Testis (tissue), 3 donors: Measurements from ENCODE around the gene GRK5. TPM values are rescaled to one million over a fixed set of nuclear protein-coding genes. Genes with fewer than 3 reads are reported as not detected.
A peak's percentile ranks its signal among the peaks of the same experiment; 100 is the strongest.
"Not testable (repeated sequence)": the region's sequence is repeated elsewhere in the genome, so short reads cannot be mapped to it uniquely, and the experiment has no call there.

Source experiments
- DNase-seq: peaks from one replicate; pipeline ENCODE4 v3.0.0-alpha.2; 2019
- H3K27ac ChIP-seq, 2 donors: fragments of 200-600 bp; sonication (generic); one replicate each; pipeline ENCODE4 v1.5.1; 2019
- H3K27me3 ChIP-seq: fragments of 200-600 bp; sonication (generic); one replicate; pipeline ENCODE4 v1.5.1; 2019
- H3K36me3 ChIP-seq: fragments of 200-600 bp; sonication (generic); one replicate; pipeline ENCODE4 v1.5.1; 2017; ENCODE audit warnings: low read depth; ENCODE audit errors: missing control alignments
- H3K4me1 ChIP-seq: fragments of 200-600 bp; sonication (generic); one replicate; pipeline ENCODE4 v1.5.1; 2019
- H3K4me3 ChIP-seq, 2 donors: fragments of 200-600 bp; sonication (generic); one replicate each; pipeline ENCODE4 v1.5.1; 2017 to 2019
- H3K9me3 ChIP-seq: fragments of 200-600 bp; sonication (generic); one replicate; pipeline ENCODE4 v1.5.1; 2017
- POLR2A ChIP-seq: fragments of 450-650 bp; IDR thresholded peaks from one replicate; pipeline ENCODE4 v1.6.1; 2017; ENCODE audit warnings: antibody characterized with exemption, mild to moderate bottlenecking, moderate library complexity
- WGBS, 2 donors: methylation state at CpG; one replicate each; pipeline ENCODE4 v1.1.5; 2018; 5-methylcytosine and 5-hydroxymethylcytosine counted together
- intact Hi-C: fragments of 100-400 bp; cut with DNase I; formaldehyde crosslinking; loops from one replicate; pipeline ENCODE4 v1.15.1; 2023; ENCODE audit warnings: low total_unique reads
- polyA plus RNA-seq: library from polyadenylated mRNA; stranded (reverse); fragments of 350-450 nt; fragmentation: Illumina TruSeq; extraction: RNeasy Lipid Tissue Mini Kit (QIAGEN cat#74804); gene quantifications from one replicate; pipeline ENCODE4 v1.2.3, GENCODE V29; 2014; ENCODE audit warnings: low read depth, low replicate concordance; ENCODE audit not compliant: insufficient read depth
- total RNA-seq, 2 donors: library from RNA; depleted of rRNA; stranded (reverse); fragments of >200 nt; gene quantifications; one replicate each; pipeline ENCODE4 v1.2.3, GENCODE V29; 2016
- TF ChIP-seq, protein P1 (sequence below), 3 experiments: fragments of 450-650 bp in 2 of 3; fragments of 200-600 bp in 1 of 3; sonication (generic) in 1 of 3; IDR thresholded peaks; one replicate each; pipeline ENCODE4 v1.5.1; 2016 to 2019; ENCODE audit warnings: antibody characterized with exemption in 3 of 3, mild to moderate bottlenecking in 2 of 3, moderate library complexity in 1 of 3

GRK5 gene
- total and polyA plus RNA-seq, 3 donors from 2014 or later, result 4.5 to 10.3 (median 5.5) TPM

DNA sequence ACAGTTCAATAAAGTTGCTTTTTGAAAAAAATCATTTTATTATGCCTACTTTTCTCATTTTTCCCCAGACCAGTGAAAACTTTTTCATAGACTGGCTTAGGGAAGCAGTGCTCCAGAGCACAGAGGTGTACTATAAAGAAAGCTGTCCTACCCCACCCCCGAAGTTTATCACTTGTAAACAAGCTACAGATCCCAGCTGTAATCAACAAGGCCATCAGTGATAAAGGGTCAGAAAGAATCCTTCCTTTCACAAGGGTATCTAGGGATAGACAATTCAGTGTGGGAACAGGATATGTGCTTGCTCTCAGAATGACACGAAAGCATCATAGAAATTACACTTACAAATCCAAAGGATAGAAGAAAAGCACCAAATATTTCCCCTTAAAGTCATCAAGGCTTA, 33.3 kb upstream of the GRK5 start:
- 74 to 76% methylated on average over 2 of the region's 2 CpGs for WGBS, 2 donors
- Histone ChIP-seq H3K9me3 (no peaks in the 10 kb centered on the region), H3K27ac (no peak overlapping the region), H3K4me1 (peaks cover 8% of the 10 kb centered on the region), H3K27me3 (no peaks in the 10 kb centered on the region), H3K36me3 (no peaks in the 10 kb centered on the region), H3K4me3 (no peak overlapping the region)
- no peak for DNase-seq
- TF ChIP-seq, protein P1, sequence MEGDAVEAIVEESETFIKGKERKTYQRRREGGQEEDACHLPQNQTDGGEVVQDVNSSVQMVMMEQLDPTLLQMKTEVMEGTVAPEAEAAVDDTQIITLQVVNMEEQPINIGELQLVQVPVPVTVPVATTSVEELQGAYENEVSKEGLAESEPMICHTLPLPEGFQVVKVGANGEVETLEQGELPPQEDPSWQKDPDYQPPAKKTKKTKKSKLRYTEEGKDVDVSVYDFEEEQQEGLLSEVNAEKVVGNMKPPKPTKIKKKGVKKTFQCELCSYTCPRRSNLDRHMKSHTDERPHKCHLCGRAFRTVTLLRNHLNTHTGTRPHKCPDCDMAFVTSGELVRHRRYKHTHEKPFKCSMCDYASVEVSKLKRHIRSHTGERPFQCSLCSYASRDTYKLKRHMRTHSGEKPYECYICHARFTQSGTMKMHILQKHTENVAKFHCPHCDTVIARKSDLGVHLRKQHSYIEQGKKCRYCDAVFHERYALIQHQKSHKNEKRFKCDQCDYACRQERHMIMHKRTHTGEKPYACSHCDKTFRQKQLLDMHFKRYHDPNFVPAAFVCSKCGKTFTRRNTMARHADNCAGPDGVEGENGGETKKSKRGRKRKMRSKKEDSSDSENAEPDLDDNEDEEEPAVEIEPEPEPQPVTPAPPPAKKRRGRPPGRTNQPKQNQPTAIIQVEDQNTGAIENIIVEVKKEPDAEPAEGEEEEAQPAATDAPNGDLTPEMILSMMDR (IDR thresholded peaks at IDR 0.05), result no peak
- no peak for TF ChIP-seq POLR2A
- intact Hi-C loops, result no loop called here

DNA sequence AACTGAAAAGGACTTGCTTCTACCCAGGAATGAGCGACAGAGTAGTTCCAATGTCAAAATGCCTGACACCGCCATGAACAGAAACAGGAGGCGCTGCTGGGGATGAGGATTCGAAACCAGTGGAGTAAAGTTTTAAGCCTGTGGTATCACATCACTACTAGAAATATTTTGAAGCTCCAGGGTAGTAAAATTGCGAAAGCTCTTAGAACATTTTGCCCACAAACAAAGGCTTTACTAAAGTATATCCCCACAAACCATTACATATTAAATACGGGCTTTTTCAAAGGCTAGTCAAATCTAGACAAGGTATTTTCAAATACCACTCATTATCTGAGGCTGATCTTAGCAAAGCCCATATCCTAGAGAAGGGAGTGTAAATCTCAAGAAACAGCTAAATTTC, 31.2 kb upstream of the GRK5 start:
- H3K27ac ChIP-seq, result no peak overlapping the region
- intact Hi-C loops, result no loop called here
- no peak for DNase-seq
- no peak overlapping the region for H3K4me3 ChIP-seq
- no peak for TF ChIP-seq POLR2A
- TF ChIP-seq, protein P1 (IDR thresholded peaks at IDR 0.05), result no peak
- H3K4me1 ChIP-seq, result peaks cover 9% of the 10 kb centered on the region
- 93 to 94% methylated on average over 6 of the region's 6 CpGs for WGBS, 2 donors
- H3K27me3 ChIP-seq, result no peaks in the 10 kb centered on the region
- H3K9me3 ChIP-seq, result no peaks in the 10 kb centered on the region
- H3K36me3 ChIP-seq, result no peaks in the 10 kb centered on the region

DNA sequence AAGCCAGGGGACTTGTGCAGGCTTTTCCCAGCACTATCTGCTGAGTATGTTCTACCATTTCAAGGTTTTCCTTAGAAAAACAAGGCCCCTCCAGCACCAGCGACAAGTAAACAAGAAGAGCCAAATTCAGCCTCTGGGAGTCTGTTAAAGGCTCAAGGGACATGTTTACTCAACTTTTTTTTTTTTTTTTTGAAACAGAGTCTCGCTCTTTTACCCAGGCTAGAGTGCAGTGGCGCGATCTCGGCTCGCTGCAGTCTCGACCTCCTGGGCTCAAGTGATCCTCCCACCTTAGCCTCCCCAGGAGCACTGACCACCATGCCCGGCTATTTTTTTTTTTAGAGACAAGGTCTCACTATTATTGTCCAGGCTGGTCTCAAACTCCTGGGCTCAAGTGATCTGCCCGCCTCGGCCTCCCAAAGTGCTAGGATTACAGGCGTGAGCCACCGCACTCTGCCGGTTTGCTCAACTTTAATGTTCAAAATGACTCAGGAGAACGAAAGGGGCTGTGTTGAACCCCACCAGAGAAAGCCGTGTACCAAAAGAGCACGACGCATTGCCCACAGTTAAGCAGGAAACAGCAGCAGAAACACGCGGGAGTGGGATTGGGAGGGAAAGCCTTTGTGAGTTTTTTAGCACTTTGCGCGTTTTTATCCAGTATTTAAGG, 29.5 kb upstream of the GRK5 start:
- H3K4me3 ChIP-seq, result peak overlapping the region; percentile 62 to 78
- DNase-seq, result peak; percentile 29
- TF ChIP-seq POLR2A, result no peak
- TF ChIP-seq, protein P1 (IDR thresholded peaks at IDR 0.05), result no peak
- no peaks in the 10 kb centered on the region for H3K27me3 ChIP-seq
- no peaks in the 10 kb centered on the region for H3K9me3 ChIP-seq
- H3K4me1 ChIP-seq, result peaks cover 9% of the 10 kb centered on the region
- intact Hi-C loops, result no loop called here
- WGBS, 2 donors, result 13 to 15% methylated on average over 16 to 21 of the region's 21 CpGs
- peak overlapping the region; percentile 91 to 93 for H3K27ac ChIP-seq
- no peaks in the 10 kb centered on the region for H3K36me3 ChIP-seq

DNA sequence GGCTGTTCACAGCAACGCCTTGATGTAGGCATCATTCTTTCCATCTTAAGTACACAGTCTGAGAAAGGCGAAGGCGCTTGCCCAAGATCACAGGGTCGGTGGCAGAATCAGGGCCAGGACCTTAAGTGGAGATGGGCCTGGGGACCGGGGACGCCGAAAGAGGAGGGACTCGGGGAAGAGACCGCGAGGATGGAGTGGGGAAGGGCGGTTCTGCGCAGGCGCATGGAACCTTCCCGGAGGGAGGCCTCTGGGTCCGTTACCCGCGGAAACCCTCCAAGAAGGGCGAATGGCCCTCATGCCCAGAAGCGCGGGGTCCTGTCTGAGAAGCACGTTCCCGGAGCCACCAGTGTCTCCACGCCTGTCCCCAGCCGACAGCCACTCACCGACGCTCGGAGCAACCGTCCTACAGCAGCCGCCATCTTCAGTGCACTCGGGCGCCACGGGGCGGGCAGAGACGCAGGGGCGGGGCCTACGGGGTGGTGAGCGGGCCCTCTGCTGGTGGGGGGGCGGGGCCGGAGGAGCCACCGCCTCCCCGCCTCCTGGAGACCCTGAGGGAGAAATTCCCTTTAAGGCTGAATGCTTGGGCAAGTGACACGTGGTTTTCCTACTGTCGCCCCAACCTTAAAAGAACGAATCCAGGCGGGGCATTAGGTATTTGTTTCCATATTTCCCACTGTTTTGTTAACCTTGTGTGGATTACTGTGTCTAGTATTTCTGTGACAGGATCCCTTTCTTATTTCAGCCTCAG, 28.8 kb upstream of the GRK5 start, which contains the start of gene PRDX3:
PRDX3 (minus strand) TSS at position 441 of the 748 bp plus-strand sequence; CDS start at position 419, 22 bp downstream.
- Histone ChIP-seq H3K4me1 (peaks cover 9% of the 10 kb centered on the region), H3K36me3 (no peaks in the 10 kb centered on the region), H3K27ac (peak within 1 kb of the TSS; percentile 91 to 93), H3K4me3 (peak within 1 kb of the TSS; percentile 62 to 78), H3K9me3 (no peaks in the 10 kb centered on the region), H3K27me3 (no peaks in the 10 kb centered on the region)
- TF ChIP-seq, protein P1 (IDR thresholded peaks at IDR 0.05), result peak in 1 of 3 experiments; percentile 12
- no peak for TF ChIP-seq POLR2A
- intact Hi-C loops, result no loop called here
- DNase-seq, result peak; percentile 95
- WGBS, 2 donors, result 0% methylated on average over 9 to 29 of the region's 45 CpGs

DNA sequence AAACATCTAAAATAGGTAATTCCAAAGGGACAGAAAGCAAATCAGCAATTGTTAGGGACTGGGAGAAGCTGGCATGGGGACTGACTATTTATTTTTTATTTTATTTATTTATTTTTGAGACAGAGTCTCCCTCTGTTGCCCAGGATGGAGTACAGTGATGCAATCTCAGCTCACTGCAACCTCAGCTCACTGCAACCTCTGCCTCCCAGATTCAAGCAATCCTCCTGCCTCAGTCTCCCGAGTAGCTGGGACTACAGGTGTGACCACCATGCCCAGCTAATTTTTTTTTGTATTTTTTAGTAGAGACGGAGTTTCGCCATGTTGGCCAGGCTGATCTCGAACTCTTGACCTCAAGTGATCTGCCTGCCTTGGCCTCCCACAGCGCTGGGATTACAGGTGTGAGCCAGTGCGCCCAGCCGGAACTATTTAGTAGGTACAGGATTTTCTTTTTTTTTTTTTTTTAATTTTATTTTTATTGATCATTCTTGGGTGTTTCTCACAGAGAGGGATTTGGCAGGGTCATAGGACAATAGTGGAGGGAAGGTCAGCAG, 26.4 kb upstream of the GRK5 start:
- H3K4me3 ChIP-seq, H3K27me3 ChIP-seq, H3K9me3 ChIP-seq, intact Hi-C loops, H3K4me1 ChIP-seq, DNase-seq, H3K36me3 ChIP-seq, H3K27ac ChIP-seq: not testable (repeated sequence)
- 95 to 96% methylated on average over 7 of the region's 7 CpGs for WGBS, 2 donors
